Cerebellar nuclear complex (tissue), 1 donor: ENCODE data around the gene KRABD2.
"Not testable (repeated sequence)": the region's sequence is repeated elsewhere in the genome, so short reads cannot be mapped to it uniquely, and the experiment has no call there.

Experiments used
- DNase-seq, 2 experiments: peaks; one replicate each; lab custom pipeline; 2025; lab: John Stamatoyannopoulos, UW

The KRABD2 gene

GRCh38 chr17:8360751-8361150 lies 15.8 kb downstream of the KRABD2 start:
- DNase-seq = no peak

- DNase-seq = no peak
Measured at GRCh38 chr17:8360260-8360659, 16.2 kb downstream of the KRABD2 start.

GRCh38 chr17:8359769-8360168 lies 16.7 kb downstream of the KRABD2 start:
- DNase-seq = no peak

- DNase-seq = no peak
Measured at GRCh38 chr17:8357910-8358309, 18.6 kb downstream of the KRABD2 start.

GRCh38 chr17:8354236-8354635 lies 22.3 kb downstream of the KRABD2 start:
- no peak for DNase-seq

- no peak for DNase-seq
Measured at GRCh38 chr17:8353736-8354135, 22.8 kb downstream of the KRABD2 start.

- no peak for DNase-seq
Measured at GRCh38 chr17:8350339-8350738, 26.2 kb downstream of the KRABD2 start.

- DNase-seq = not testable (repeated sequence)
Measured at GRCh38 chr17:8347001-8347400, 29.5 kb downstream of the KRABD2 start.

GRCh38 chr17:8345951-8346665 lies 30.4 kb downstream of the KRABD2 start:
- DNase-seq = no peak

GRCh38 chr17:8345052-8345690 lies 31.3 kb downstream of the KRABD2 start:
- DNase-seq = no peak

GRCh38 chr17:8341456-8341855 lies 35.0 kb downstream of the KRABD2 start:
- DNase-seq = no peak

GRCh38 chr17:8339540-8339939 lies 37.0 kb downstream of the KRABD2 start, which contains the start of gene ODF4:
TSS of gene ODF4 (plus strand) at chr17:8339840. CDS start at chr17:8340052, 212 bp downstream.
- no peak for DNase-seq

GRCh38 chr17:8338753-8339140 lies 37.8 kb downstream of the KRABD2 start:
- no peak for DNase-seq

GRCh38 chr17:8337802-8338752 lies 38.4 kb downstream of the KRABD2 start:
- DNase-seq = no peak

- no peak for DNase-seq
Measured at GRCh38 chr17:8333281-8333680, 43.2 kb downstream of the KRABD2 start.

GRCh38 chr17:8332688-8333087 lies 43.8 kb downstream of the KRABD2 start:
- no peak for DNase-seq

- no peak for DNase-seq
Measured at GRCh38 chr17:8332128-8332527, 44.4 kb downstream of the KRABD2 start.

- no peak for DNase-seq
Measured at GRCh38 chr17:8327303-8327649, 49.2 kb downstream of the KRABD2 start.
